K562 (cell line): ENCODE measurements around the gene CPNE1. TPM values are rescaled to one million over a fixed set of nuclear protein-coding genes. Genes with fewer than 3 reads are reported as not detected.

ENCODE experiments used
- AFF4 ChIP-seq: sonication (generic); formaldehyde crosslinking; IDR thresholded peaks from 2 replicates; pipeline ENCODE4 v1.8.0; 2023; ENCODE audit warnings: mild to moderate bottlenecking, missing genetic modification reagents
- CAMTA2 ChIP-seq: fragments of 250-450 bp; sonication (Bioruptor Pico); conservative IDR thresholded peaks from 2 replicates; pipeline ENCODE4 v1.5.1; 2022
- COPS2 ChIP-seq: fragments of 450-650 bp; conservative IDR thresholded peaks from 2 replicates; pipeline ENCODE4 v1.6.1; 2016; ENCODE audit warnings: mild to moderate bottlenecking, moderate library complexity
- EP400 ChIP-seq: fragments of 450-650 bp; IDR thresholded peaks from 2 replicates; pipeline ENCODE4 v1.6.1; 2017; ENCODE audit warnings: antibody characterized with exemption, mild to moderate bottlenecking, moderate library complexity
- GTF2E2 ChIP-seq: fragments of 200-800 bp; sonication (Bioruptor generic); IDR thresholded peaks from 2 replicates; pipeline ENCODE4 v1.6.1; 2016; ENCODE audit warnings: missing genetic modification characterization, missing compliant biosample characterization
- MYC ChIP-seq, 2 experiments: fragments of 250-450 bp in 1 of 2; sonication (Bioruptor Pico) in 1 of 2; IDR thresholded peaks; 2 replicates each; pipeline versions ENCODE4 v1.5.1 to v1.6.1; 2012 to 2021; ENCODE audit warnings: low read depth in 2 of 2, borderline replicate concordance in 1 of 2, improper control_type of control experiment in 1 of 2, low read length in 1 of 2, mild to moderate bottlenecking in 1 of 2, moderate library complexity in 1 of 2
- NCOR1 ChIP-seq: fragments of 450-650 bp; IDR thresholded peaks from 2 replicates; pipeline ENCODE4 v1.6.1; 2016; ENCODE audit warnings: mild to moderate bottlenecking, moderate library complexity
- NFE2 ChIP-seq: IDR thresholded peaks from 2 replicates; pipeline ENCODE4 v1.6.1; 2014; ENCODE audit warnings: antibody characterized with exemption, low read depth
- SRSF9 ChIP-seq: fragments of 200-400 bp; formaldehyde crosslinking; IDR thresholded peaks from 2 replicates; pipeline ENCODE4 v1.6.1; 2017; ENCODE audit warnings: low read depth, low read length, borderline replicate concordance
- TRIM28 ChIP-seq: fragments of 450-650 bp; IDR thresholded peaks from 2 replicates; pipeline ENCODE4 v1.6.1; 2017
- ZBTB11 ChIP-seq, 3 experiments: fragments of 200-800 bp in 1 of 3; fragments of 250-450 bp in 1 of 3; fragments of 450-650 bp in 1 of 3; sonication (Bioruptor Pico) in 1 of 3; sonication (Bioruptor generic) in 1 of 3; formaldehyde crosslinking in 1 of 3; IDR thresholded peaks; 2 replicates each; pipeline versions ENCODE4 v1.6.1 to v1.8.0; 2016 to 2022; ENCODE audit warnings: mild to moderate bottlenecking in 2 of 3, missing genetic modification characterization in 2 of 3, missing compliant biosample characterization in 1 of 3, moderate library complexity in 1 of 3
- ZKSCAN3 ChIP-seq: fragments of 250-450 bp; sonication (Bioruptor Pico); IDR thresholded peaks from 2 replicates; pipeline ENCODE4 v1.4.0; 2020
- polyA plus RNA-seq, 8 experiments: library from polyadenylated mRNA; depleted of rRNA in 4 of 8; stranded (reverse) in 5 of 8; unstranded in 3 of 8; fragments of >200 nt; fragmentation: Nextera tagmentation in 2 of 8; fragmentation: Illumina TruSeq in 1 of 8; extraction: Ambion mirVana in 2 of 8; extraction: Trizol in 1 of 8; gene quantifications; 2 replicates each; pipeline versions ENCODE4 v1.2.1 to v1.2.3, GENCODE V29; 2011 to 2014; ENCODE audit warnings: inconsistent platforms in 1 of 8, missing spikeins in 1 of 8
- total RNA-seq, 7 experiments: library from RNA; depleted of rRNA in 6 of 7; stranded (reverse); fragments of >200 nt in 6 of 7; fragmentation: Illumina TruSeq in 2 of 7; extraction: Trizol in 2 of 7; gene quantifications; 2 replicates each; pipeline versions ENCODE4 v1.2.1 to v1.2.3, GENCODE V29; 2011 to 2021; ENCODE audit warnings: low replicate concordance in 1 of 7
- TF ChIP-seq, protein P1 (sequence below): fragments of 450-650 bp; IDR thresholded peaks from 2 replicates; pipeline ENCODE4 v1.6.1; 2016; ENCODE audit warnings: missing biosample characterization, missing genetic modification characterization
- TF ChIP-seq, protein P2 (sequence below): sonication (generic); formaldehyde crosslinking; IDR thresholded peaks from 2 replicates; pipeline ENCODE4 v1.8.0; 2022; ENCODE audit warnings: missing genetic modification reagents, mild to moderate bottlenecking, borderline replicate concordance

The CPNE1 gene
- total and polyA plus RNA-seq, 9 of the 15 experiments (the other 6 are each of a cell fraction or from before 2014, with no cell fraction given): 42.1 to 102 (median 56.0) TPM

GRCh38 chr20:35664466-35665206 is at the start of gene CPNE1, which contains the start of gene RBM12 (continued):
- TF ChIP-seq ZBTB11 (CRISPR knock-in tag; IDR thresholded peaks at IDR 0.05) (peak in 1 of 3 experiments; percentile 49; a peak in 1 of 6 replicates), ZKSCAN3 (CRISPR knock-in tag) (no peak), CAMTA2 (CRISPR knock-in tag) (peak; percentile 64; the same call in 1 of the 2 replicates), EP400 (peak; percentile 98), MYC (IDR thresholded peaks at IDR 0.05; ENCODE audit: low read depth, low read length) (peak; percentile 95), MYC (CRISPR knock-in tag; IDR thresholded peaks at IDR 0.05; ENCODE audit: borderline replicate concordance, low read depth) (peak; percentile 88; the same call in 1 of the 2 replicates), COPS2 (no peak), TRIM28 (no peak), NFE2 (no peak), SRSF9 (no peak), GTF2E2 (tag) (peak; percentile 98), NCOR1 (0 out of 2 replicates have a peak, but pooled peaks have one; percentile 23), AFF4 (CRISPR knock-in tag) (peak; percentile 81)
- TF ChIP-seq, protein P1, sequence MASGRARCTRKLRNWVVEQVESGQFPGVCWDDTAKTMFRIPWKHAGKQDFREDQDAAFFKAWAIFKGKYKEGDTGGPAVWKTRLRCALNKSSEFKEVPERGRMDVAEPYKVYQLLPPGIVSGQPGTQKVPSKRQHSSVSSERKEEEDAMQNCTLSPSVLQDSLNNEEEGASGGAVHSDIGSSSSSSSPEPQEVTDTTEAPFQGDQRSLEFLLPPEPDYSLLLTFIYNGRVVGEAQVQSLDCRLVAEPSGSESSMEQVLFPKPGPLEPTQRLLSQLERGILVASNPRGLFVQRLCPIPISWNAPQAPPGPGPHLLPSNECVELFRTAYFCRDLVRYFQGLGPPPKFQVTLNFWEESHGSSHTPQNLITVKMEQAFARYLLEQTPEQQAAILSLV (tag): no peak
- TF ChIP-seq, protein P2, sequence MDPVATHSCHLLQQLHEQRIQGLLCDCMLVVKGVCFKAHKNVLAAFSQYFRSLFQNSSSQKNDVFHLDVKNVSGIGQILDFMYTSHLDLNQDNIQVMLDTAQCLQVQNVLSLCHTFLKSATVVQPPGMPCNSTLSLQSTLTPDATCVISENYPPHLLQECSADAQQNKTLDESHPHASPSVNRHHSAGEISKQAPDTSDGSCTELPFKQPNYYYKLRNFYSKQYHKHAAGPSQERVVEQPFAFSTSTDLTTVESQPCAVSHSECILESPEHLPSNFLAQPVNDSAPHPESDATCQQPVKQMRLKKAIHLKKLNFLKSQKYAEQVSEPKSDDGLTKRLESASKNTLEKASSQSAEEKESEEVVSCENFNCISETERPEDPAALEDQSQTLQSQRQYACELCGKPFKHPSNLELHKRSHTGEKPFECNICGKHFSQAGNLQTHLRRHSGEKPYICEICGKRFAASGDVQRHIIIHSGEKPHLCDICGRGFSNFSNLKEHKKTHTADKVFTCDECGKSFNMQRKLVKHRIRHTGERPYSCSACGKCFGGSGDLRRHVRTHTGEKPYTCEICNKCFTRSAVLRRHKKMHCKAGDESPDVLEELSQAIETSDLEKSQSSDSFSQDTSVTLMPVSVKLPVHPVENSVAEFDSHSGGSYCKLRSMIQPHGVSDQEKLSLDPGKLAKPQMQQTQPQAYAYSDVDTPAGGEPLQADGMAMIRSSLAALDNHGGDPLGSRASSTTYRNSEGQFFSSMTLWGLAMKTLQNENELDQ: 0 out of 2 replicates have a peak, but pooled peaks have one; percentile 20
